ENCODE measurements around the gene SRC.

SRC gene

GRCh38 chr20:37345339-37346235, at the start of gene SRC:
Gene SRC (plus strand): TSS chr20:37346140. CDS start chr20:37384154, 38,014 bp downstream.
- peak; percentile 88 for DNase-seq (ENCODE audit: low spot score)

- DNase-seq (ENCODE audit: low spot score) = no peak
Observed at GRCh38 chr20:37296371-37296770, 49.6 kb upstream of the SRC start.

- no peak for DNase-seq (ENCODE audit: low spot score)
Observed at GRCh38 chr20:37297066-37297736, 48.7 kb upstream of the SRC start.

- DNase-seq (ENCODE audit: low spot score) = no peak
Observed at GRCh38 chr20:37298190-37298939, 47.6 kb upstream of the SRC start.

GRCh38 chr20:37299718-37300528, 46.0 kb upstream of the SRC start:
- DNase-seq (ENCODE audit: low spot score) = no peak

GRCh38 chr20:37301120-37301519, 44.8 kb upstream of the SRC start:
- DNase-seq (ENCODE audit: low spot score) = no peak

GRCh38 chr20:37301558-37301957, 44.4 kb upstream of the SRC start:
- no peak for DNase-seq (ENCODE audit: low spot score)

- no peak for DNase-seq (ENCODE audit: low spot score)
Observed at GRCh38 chr20:37302981-37303380, 43.0 kb upstream of the SRC start.

- no peak for DNase-seq (ENCODE audit: low spot score)
Observed at GRCh38 chr20:37303637-37304036, 42.3 kb upstream of the SRC start.

- DNase-seq (ENCODE audit: low spot score) = no peak
Observed at GRCh38 chr20:37305079-37305478, 40.9 kb upstream of the SRC start.

GRCh38 chr20:37305839-37306238, 40.1 kb upstream of the SRC start:
- no peak for DNase-seq (ENCODE audit: low spot score)

GRCh38 chr20:37308086-37309050, 37.6 kb upstream of the SRC start:
- no peak for DNase-seq (ENCODE audit: low spot score)

GRCh38 chr20:37309290-37309689, 36.6 kb upstream of the SRC start:
- no peak for DNase-seq (ENCODE audit: low spot score)

GRCh38 chr20:37309936-37310590, 35.9 kb upstream of the SRC start:
- DNase-seq (ENCODE audit: low spot score) = no peak

- no peak for DNase-seq (ENCODE audit: low spot score)
Observed at GRCh38 chr20:37310951-37311350, 35.0 kb upstream of the SRC start.

GRCh38 chr20:37311710-37312355, 34.1 kb upstream of the SRC start:
- no peak for DNase-seq (ENCODE audit: low spot score)

GRCh38 chr20:37313546-37314091, 32.3 kb upstream of the SRC start:
- no peak for DNase-seq (ENCODE audit: low spot score)

GRCh38 chr20:37314099-37314498, 31.8 kb upstream of the SRC start:
- no peak for DNase-seq (ENCODE audit: low spot score)

GRCh38 chr20:37314617-37315016, 31.3 kb upstream of the SRC start:
- no peak for DNase-seq (ENCODE audit: low spot score)
